PC-3 (cell line): ENCODE measurements around the gene WDR59.

Experiments
- EZH2phosphoT487 ChIP-seq: fragments of 300-600 bp; sonication (generic); IDR thresholded peaks from 2 replicates; pipeline ENCODE4 v1.6.1; 2018; ENCODE audit warnings: mild to moderate bottlenecking, antibody characterized with exemption, low read length, borderline replicate concordance
- TF ChIP-seq, protein P1 (sequence below): fragments of 300-600 bp; sonication (generic); conservative IDR thresholded peaks from 2 replicates; pipeline ENCODE4 v1.5.1; 2017; ENCODE audit warnings: antibody characterized with exemption, low read depth, mild to moderate bottlenecking, low read length

GRCh38 chr16:74837056-74837455, 147.9 kb downstream of the WDR59 start:
- TF ChIP-seq, protein P1, sequence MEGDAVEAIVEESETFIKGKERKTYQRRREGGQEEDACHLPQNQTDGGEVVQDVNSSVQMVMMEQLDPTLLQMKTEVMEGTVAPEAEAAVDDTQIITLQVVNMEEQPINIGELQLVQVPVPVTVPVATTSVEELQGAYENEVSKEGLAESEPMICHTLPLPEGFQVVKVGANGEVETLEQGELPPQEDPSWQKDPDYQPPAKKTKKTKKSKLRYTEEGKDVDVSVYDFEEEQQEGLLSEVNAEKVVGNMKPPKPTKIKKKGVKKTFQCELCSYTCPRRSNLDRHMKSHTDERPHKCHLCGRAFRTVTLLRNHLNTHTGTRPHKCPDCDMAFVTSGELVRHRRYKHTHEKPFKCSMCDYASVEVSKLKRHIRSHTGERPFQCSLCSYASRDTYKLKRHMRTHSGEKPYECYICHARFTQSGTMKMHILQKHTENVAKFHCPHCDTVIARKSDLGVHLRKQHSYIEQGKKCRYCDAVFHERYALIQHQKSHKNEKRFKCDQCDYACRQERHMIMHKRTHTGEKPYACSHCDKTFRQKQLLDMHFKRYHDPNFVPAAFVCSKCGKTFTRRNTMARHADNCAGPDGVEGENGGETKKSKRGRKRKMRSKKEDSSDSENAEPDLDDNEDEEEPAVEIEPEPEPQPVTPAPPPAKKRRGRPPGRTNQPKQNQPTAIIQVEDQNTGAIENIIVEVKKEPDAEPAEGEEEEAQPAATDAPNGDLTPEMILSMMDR = no peak
- TF ChIP-seq EZH2phosphoT487 = no peak
